ENCODE results near the gene BRWD1.

GRCh38 chr21:39176271-39176709, 137.1 kb downstream of the BRWD1 start:
- TF ChIP-seq EP300 (IDR thresholded peaks at IDR 0.05) (no peak), CTCF (IDR thresholded peaks at IDR 0.05) (no peak), POLR2A (IDR thresholded peaks at IDR 0.05; ENCODE audit: low read depth) (no peak), POLR2AphosphoS5 (IDR thresholded peaks at IDR 0.05) (no peak)

Measured in esophagus muscularis mucosa (tissue), 4 donors.